IPS-18a (cell line): ENCODE measurements around the gene TRAF3IP3.
"Not testable (repeated sequence)": the region's sequence is repeated elsewhere in the genome, so short reads cannot be mapped to it uniquely, and the experiment has no call there.

Experiments used
- H3K27ac ChIP-seq: one replicate; pipeline ENCODE4 v1.5.1; 2013; ENCODE audit warnings: low read length
- H3K27me3 ChIP-seq: one replicate; pipeline ENCODE4 v1.6.1; 2013; ENCODE audit warnings: mild to moderate bottlenecking, low read length; ENCODE audit not compliant: control insufficient read depth, insufficient read depth
- H3K36me3 ChIP-seq: one replicate; pipeline ENCODE4 v1.6.1; 2013; ENCODE audit warnings: low read depth, low read length; ENCODE audit not compliant: control insufficient read depth
- H3K4me1 ChIP-seq: one replicate; pipeline ENCODE4 v1.6.1; 2013; ENCODE audit warnings: low read depth, low read length; ENCODE audit not compliant: control insufficient read depth
- H3K4me3 ChIP-seq: one replicate; pipeline ENCODE4 v1.5.1; 2013; ENCODE audit warnings: low read length
- H3K9ac ChIP-seq: one replicate; pipeline ENCODE4 v1.6.1; 2013; ENCODE audit warnings: mild to moderate bottlenecking, low read length, moderate library complexity
- H3K9me3 ChIP-seq: one replicate; pipeline ENCODE4 v1.6.1; 2013; ENCODE audit warnings: low read depth, low read length; ENCODE audit not compliant: control insufficient read depth

TRAF3IP3 gene

DNA sequence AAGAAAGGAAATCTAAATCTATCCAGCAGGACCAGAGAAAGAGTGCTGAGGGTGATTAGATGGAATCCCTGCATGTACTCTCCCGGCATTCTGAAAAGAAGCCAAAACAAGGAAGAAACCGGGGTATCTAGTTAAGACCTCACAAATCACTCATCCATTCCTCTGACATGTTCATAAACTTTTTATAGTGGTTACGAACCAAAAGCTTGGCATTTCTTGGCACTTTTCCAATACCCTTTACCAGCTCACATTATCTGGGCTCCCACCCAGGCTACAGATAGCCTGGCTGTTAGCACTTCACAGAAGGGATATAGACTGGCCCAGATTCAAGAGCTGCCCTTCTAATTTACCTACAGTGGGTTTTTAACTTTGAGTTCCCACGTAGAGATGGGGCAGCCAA is 30.3 kb downstream of the TRAF3IP3 start:
- no peak overlapping the region for H3K9ac ChIP-seq
- H3K27ac ChIP-seq: no peak overlapping the region
- H3K4me1 ChIP-seq: peaks cover 5% of the 10 kb centered on the region
- peaks cover 4% of the 10 kb centered on the region for H3K9me3 ChIP-seq
- peaks cover 57% of the 10 kb centered on the region for H3K27me3 ChIP-seq
- H3K36me3 ChIP-seq: peaks cover 7% of the 10 kb centered on the region
- no peak overlapping the region for H3K4me3 ChIP-seq

DNA sequence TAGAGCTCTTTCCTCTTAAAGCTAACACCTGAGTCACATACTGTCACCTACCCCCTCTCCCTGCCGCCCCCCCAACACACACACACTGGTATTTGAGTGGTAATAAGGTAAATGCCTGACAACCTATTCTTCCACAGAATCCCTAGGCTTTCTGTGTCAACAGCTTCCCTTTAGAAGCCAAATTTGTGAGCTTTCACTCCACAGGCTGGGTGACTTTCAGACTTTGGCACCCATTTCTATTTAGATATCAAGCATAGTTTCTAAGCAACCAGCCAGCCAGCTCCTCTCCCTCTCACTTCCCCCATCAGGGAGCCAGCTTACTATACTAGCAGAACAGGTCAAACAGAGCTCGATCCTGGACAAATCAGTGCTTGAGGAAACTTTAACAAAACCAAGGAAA is 31.7 kb downstream of the TRAF3IP3 start:
- Histone ChIP-seq H3K9ac (no peak overlapping the region), H3K9me3 (peaks cover 4% of the 10 kb centered on the region), H3K27ac (no peak overlapping the region), H3K4me3 (no peak overlapping the region), H3K27me3 (peaks cover 58% of the 10 kb centered on the region), H3K36me3 (peaks cover 7% of the 10 kb centered on the region), H3K4me1 (peaks cover 5% of the 10 kb centered on the region)

DNA sequence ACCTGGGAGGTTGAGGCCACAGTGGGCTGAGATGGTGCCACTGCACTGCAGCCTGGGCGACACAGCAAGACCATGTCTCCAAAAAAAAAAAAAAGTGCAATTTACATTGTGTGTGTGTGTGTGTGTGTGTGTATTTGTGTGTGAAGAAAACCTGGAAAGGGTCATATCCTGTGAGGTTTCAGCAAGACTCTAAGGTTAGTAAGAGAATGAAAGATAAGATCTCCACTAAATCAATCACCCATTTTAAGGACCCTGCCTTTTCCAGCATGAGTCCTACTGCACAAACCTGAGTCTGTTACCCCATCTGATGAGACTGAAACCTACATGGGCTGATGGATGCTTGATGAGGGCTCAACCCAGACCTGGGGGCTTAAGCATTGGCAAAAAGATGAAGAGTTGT is 33.4 kb downstream of the TRAF3IP3 start:
- Histone ChIP-seq H3K27me3 (peaks cover 61% of the 10 kb centered on the region), H3K4me3 (no peak overlapping the region), H3K9me3 (peaks cover 4% of the 10 kb centered on the region), H3K27ac (no peak overlapping the region), H3K36me3 (peaks cover 7% of the 10 kb centered on the region), H3K9ac (no peak overlapping the region), H3K4me1 (peaks cover 5% of the 10 kb centered on the region)

DNA sequence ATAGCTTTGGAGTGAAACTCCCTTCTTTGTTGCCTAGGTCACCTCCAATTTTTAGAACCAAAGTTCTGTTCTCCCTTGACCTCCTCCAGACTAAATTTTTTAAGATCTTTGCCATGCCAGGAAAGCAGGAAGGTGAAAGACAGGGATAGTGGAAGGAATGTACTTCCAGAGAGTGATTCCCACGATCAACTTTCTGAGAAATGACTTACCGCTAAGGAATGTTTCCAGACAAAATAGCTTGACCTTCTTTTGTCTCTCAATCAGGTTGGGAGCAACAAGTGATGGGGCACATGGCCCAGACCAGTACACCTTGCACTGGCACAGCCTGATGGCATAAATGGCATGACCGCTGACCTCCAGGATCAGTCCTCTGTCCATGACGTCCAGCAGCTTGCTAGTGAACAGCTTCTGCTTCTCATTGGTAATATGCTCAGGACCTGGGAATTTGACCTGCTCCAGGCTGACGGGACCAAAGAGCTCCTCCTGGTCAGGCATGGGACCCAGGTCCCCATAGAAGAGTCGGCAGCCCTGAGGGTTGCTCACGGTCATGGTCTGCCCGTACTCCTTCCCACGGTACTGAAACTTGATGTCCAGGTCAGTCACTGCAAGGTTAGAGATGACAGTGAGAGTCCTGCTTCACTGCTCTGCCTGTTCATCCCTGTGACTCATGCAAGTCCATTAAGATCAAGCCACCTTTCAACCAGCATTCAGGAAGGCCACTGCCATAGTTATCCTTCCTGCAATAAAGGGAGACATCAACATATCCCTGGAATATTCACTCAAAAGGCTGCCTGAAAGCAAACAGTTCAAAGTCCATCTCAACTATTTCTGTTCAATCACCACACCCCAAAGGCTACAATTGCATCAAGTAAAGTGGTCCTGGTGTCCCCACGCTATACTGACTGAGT is 34.7 kb downstream of the TRAF3IP3 start:
- Histone ChIP-seq H3K9ac (no peak overlapping the region), H3K27ac (no peak overlapping the region), H3K9me3 (no peaks in the 10 kb centered on the region), H3K27me3 (peaks cover 61% of the 10 kb centered on the region), H3K4me3 (no peak overlapping the region), H3K4me1 (no peaks in the 10 kb centered on the region), H3K36me3 (peaks cover 7% of the 10 kb centered on the region)

DNA sequence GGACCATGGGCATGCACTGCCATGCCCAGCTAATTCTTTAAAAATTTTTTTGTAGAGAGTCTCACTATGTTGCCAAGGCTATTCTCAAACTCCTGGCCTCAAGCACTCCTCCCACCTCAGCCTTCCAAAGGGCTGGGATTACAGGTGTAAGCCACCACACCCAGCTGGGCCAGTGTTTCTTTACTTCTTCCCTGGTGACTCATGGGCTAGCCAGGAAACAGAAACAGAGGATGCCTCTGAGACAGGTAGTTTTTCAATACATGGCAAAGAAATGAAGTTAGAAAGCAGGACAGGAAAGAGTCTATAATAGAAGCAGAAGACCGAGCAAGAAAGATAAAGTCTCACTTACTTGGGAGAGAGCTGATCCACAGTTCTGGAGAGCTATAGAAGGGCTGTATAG is 36.1 kb downstream of the TRAF3IP3 start:
- Histone ChIP-seq H3K36me3 (peaks cover 7% of the 10 kb centered on the region), H3K27ac (no peak overlapping the region), H3K4me1 (no peaks in the 10 kb centered on the region), H3K9ac (no peak overlapping the region), H3K4me3 (no peak overlapping the region), H3K9me3 (no peaks in the 10 kb centered on the region), H3K27me3 (peaks cover 50% of the 10 kb centered on the region)

DNA sequence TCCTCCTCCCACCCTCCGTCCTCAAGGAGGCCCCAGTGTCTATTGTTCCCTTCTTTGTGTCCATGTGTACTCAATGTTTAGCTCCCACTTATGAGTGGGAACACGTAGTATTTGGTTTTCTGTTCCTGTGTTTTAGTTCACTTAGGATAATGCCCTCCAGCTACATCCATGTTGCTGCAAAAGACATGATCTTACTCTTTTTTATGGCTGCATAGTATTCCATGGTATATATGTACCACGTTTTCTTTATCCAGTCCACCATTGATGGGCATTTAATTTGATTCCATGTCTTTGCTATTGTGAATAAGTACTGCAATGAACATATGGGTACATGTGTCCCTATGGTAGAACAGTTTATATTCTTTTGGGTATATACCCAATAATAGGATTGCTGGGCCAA is 37.9 kb downstream of the TRAF3IP3 start:
- not testable (repeated sequence) for H3K4me3 ChIP-seq, H3K4me1 ChIP-seq, H3K27ac ChIP-seq, H3K36me3 ChIP-seq, H3K9me3 ChIP-seq, H3K9ac ChIP-seq
- H3K27me3 ChIP-seq: peaks cover 32% of the 10 kb centered on the region

DNA sequence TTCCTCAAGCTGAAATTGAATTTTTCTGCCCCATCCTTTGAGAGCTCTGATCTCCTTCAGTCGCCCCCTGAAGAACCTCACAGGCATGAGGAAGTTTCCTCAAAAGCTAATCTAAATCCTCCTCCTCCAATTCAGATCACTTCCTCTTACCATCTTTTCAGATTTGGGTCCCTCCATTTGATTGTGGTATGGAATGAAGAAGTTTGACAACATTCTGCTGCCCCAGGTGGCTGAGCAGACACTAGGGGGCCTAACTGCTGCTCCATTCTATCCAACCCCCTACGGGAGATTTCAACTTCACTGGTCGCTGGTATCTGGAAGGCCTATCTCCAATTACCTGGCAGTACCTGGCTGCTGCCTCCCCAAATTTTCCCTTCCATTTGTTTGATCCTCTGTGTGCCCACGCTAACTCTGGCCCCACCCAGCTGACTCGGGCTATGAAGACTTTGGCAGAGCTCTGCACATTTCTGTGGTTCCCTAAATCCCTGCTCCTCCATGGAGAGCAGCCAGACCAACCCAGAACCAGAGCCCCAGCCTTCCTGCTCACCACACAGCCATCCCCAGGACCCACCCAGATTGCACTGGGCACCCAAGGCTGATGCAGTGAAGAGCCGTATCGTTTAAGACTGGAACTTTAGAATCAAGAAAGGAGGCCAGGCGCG is 42.3 kb downstream of the TRAF3IP3 start:
- H3K27me3 ChIP-seq: peaks cover 6% of the 10 kb centered on the region
- no peaks in the 10 kb centered on the region for H3K9me3 ChIP-seq
- H3K9ac ChIP-seq: no peak overlapping the region
- H3K4me3 ChIP-seq: no peak overlapping the region
- H3K27ac ChIP-seq: no peak overlapping the region
- no peaks in the 10 kb centered on the region for H3K36me3 ChIP-seq
- H3K4me1 ChIP-seq: no peaks in the 10 kb centered on the region

DNA sequence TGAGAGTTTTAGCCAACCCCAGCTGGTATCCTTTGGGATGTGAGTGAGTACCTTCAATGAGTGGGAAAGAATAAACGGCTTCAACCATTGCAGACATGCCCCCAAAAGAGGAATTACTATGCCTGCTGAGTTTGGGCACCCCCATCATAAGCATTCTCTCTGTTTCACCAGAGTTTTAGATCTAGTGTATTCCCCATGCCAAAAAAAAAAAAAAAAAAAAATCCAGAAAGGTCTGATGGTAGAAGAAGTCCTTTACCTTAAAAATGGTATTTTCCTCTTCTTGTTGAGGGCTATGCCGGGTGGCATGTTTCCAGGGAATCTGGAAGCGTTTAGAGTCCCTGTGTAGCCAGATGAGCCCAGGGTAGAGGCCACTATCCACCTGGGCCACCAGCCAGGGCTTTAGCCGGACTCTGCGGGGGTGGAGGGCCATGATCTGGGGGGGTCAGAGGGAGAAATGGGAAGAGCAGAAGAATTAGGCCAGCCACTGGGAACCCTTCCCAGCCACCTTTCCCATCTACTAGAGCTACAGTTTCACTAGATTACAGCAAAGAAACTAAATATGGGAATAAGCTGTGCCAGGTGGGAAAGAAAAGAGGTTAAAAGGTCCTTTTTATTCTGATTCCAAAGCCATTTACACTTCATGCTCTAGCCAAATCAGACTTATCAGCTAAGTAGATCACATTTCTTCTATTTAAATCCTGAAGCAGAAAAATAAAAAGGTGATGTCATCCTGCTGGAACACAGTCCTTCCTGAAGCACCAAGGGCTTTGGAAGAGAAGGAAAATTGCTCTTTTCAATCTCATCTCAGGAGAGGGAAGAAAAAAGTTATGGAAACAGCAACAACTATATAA is 45.4 kb downstream of the TRAF3IP3 start:
- Histone ChIP-seq H3K9ac (no peak overlapping the region), H3K4me1 (peaks cover under 1% of the 10 kb centered on the region), H3K4me3 (no peak overlapping the region), H3K9me3 (no peaks in the 10 kb centered on the region), H3K36me3 (no peaks in the 10 kb centered on the region), H3K27ac (no peak overlapping the region), H3K27me3 (peaks cover 21% of the 10 kb centered on the region)

DNA sequence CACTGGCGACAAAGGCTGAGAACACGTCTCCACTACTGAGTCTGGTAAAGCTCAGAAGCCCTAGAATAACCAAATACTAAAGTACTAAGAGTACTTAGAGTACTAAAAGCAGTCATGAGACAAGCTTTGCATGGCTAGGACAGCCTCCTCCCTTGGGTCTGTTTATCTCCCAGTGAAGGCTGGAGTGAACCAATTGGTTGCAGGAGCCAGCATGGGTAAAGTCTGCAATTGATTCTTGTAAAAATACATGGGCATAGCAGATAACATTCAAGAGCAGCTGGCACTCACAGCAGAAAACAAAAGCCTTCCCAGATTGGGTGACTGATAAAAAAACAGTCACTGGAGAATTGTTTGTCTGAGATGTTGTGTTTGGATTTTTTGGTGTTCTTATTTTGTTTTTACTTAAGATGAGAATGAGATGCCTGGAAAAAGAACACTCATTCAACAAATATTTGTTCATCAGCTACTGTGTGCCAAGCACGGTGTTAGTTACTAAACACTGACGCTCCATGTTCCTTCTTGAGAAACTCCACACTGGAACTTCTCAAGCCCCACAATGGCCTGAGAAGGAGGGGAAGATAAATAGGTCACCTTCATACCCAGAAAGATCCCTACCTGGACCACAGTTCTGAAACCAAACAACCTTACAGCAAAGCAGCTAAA is 46.4 kb downstream of the TRAF3IP3 start:
- no peak overlapping the region for H3K4me3 ChIP-seq
- no peaks in the 10 kb centered on the region for H3K9me3 ChIP-seq
- peaks cover 21% of the 10 kb centered on the region for H3K27me3 ChIP-seq
- H3K4me1 ChIP-seq: peaks cover 3% of the 10 kb centered on the region
- H3K9ac ChIP-seq: no peak overlapping the region
- H3K36me3 ChIP-seq: no peaks in the 10 kb centered on the region
- no peak overlapping the region for H3K27ac ChIP-seq

DNA sequence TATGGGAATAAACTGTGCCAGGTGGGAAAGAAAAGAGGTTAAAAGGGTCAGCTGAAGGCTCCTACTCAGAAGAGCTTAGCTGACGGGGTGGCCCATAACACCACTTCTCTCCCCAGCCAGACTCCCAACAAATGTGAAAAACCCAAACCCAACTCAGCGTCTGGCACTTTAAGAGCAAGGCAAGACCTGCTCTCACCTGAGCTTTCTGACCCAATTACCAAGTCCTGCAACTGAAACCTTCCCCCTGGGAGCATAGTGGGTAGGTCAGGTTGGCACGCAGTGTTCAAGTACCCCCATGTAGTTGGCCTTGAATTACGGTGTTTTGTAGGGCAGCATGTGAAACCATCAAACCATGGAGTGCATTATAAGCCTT is 46.9 kb downstream of the TRAF3IP3 start:
- Histone ChIP-seq H3K4me3 (no peak overlapping the region), H3K4me1 (peaks cover 3% of the 10 kb centered on the region), H3K27ac (no peak overlapping the region), H3K9me3 (no peaks in the 10 kb centered on the region), H3K27me3 (peaks cover 21% of the 10 kb centered on the region), H3K36me3 (no peaks in the 10 kb centered on the region), H3K9ac (no peak overlapping the region)

DNA sequence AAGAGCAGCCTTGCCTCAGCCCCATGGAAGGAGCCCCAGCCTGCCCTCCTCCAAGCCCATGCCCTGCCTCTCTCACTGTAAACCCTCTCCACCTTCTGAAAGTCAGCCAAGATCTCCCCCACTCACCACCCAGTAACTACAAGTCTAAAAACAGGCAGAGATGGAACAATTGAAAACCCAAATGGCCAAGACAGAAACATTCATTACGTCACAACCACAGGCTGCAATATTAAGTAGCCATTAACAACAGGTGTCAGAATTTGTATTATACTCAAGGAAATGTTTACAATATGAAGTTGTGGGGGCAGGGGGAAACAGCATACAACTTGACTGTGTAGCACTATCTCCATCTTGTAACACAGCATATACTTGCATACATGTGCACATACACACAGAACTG is 47.7 kb downstream of the TRAF3IP3 start:
- Histone ChIP-seq H3K4me3 (no peak overlapping the region), H3K4me1 (peaks cover 3% of the 10 kb centered on the region), H3K36me3 (no peaks in the 10 kb centered on the region), H3K9ac (no peak overlapping the region), H3K9me3 (no peaks in the 10 kb centered on the region), H3K27ac (no peak overlapping the region), H3K27me3 (peaks cover 21% of the 10 kb centered on the region)
